ENCODE measurements around the gene PSAPL1. TPM values are rescaled to one million over a fixed set of nuclear protein-coding genes. Genes with fewer than 3 reads are reported as not detected.

The PSAPL1 gene, protein sequence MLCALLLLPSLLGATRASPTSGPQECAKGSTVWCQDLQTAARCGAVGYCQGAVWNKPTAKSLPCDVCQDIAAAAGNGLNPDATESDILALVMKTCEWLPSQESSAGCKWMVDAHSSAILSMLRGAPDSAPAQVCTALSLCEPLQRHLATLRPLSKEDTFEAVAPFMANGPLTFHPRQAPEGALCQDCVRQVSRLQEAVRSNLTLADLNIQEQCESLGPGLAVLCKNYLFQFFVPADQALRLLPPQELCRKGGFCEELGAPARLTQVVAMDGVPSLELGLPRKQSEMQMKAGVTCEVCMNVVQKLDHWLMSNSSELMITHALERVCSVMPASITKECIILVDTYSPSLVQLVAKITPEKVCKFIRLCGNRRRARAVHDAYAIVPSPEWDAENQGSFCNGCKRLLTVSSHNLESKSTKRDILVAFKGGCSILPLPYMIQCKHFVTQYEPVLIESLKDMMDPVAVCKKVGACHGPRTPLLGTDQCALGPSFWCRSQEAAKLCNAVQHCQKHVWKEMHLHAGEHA
- total RNA-seq, result not detected in 2 replicates

DNA sequence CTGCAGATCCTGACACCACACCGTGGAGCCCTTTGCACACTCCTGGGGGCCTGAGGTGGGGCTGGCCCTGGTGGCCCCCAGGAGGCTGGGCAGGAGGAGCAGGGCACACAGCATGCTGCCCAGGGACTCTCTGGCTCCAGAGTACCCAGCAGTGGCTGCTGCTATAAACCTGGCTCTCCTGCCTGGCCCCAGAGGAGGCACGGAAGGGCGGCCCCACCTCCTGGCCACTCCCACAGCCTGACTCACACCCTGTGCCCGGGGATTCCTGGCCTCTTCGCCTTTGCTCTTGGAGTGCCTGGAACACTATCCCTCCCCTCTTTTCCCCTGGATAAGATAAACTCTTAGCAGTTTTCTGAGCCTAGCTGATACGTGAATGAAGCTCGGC is at the start of gene PSAPL1:
Gene PSAPL1 (minus strand): TSS at position 165 of the 385 bp plus-strand sequence. CDS start 51 bp downstream, at position 114.

Small RNA genes lying within 50 kb of the gene (small RNA-seq; reads per million reads assigned to genes)
- not detected for gene MIR4274

Other genes starting within 250 kb of the PSAPL1 start
- gene SORCS2, start 242.4 kb downstream of the PSAPL1 start, total RNA-seq, result not detected in 2 replicates

All from thoracic aorta endothelial cell (primary cell).